SK-N-SH treated with all-trans-retinoic acid at 6 μM for 48 hours (cell line): ENCODE results near the gene OSTM1.

Source experiments
- CSDC2 ChIP-seq: fragments of 250-450 bp; sonication (Bioruptor Pico); IDR thresholded peaks from 2 replicates; pipeline ENCODE4 v1.5.0; 2020; ENCODE audit warnings: mild to moderate bottlenecking, moderate library complexity
- GLIS3 ChIP-seq: fragments of 250-450 bp; sonication (Bioruptor Pico); IDR thresholded peaks from 2 replicates; pipeline ENCODE4 v1.5.0; 2020; ENCODE audit warnings: mild to moderate bottlenecking, moderate library complexity
- PATZ1 ChIP-seq: fragments of 250-450 bp; sonication (Bioruptor Pico); IDR thresholded peaks from 2 replicates; pipeline ENCODE4 v1.8.0; 2020; ENCODE audit warnings: mild to moderate bottlenecking, moderate library complexity, borderline replicate concordance
- RARB ChIP-seq: fragments of 250-450 bp; sonication (Bioruptor Pico); IDR thresholded peaks from 2 replicates; pipeline ENCODE4 v1.8.0; 2021; ENCODE audit warnings: mild to moderate bottlenecking, moderate library complexity
- TCF4 ChIP-seq: fragments of 250-450 bp; sonication (Bioruptor Pico); IDR thresholded peaks from 2 replicates; pipeline ENCODE4 v1.8.0; 2021; ENCODE audit warnings: mild to moderate bottlenecking, moderate library complexity, borderline replicate concordance
- TSHZ2 ChIP-seq: fragments of 250-450 bp; sonication (Bioruptor Pico); IDR thresholded peaks from 2 replicates; pipeline ENCODE4 v1.5.0; 2020; ENCODE audit warnings: mild to moderate bottlenecking, moderate library complexity
- ZFP3 ChIP-seq: fragments of 250-450 bp; sonication (Bioruptor Pico); IDR thresholded peaks from 2 replicates; pipeline ENCODE4 v1.5.0; 2020; ENCODE audit warnings: mild to moderate bottlenecking, moderate library complexity
- ZNF70 ChIP-seq: fragments of 450-650 bp; formaldehyde crosslinking; IDR thresholded peaks from 2 replicates; pipeline ENCODE4 v1.5.0; 2020; ENCODE audit warnings: mild to moderate bottlenecking, moderate library complexity

GRCh38 chr6:108068618-108069017 lies 5.9 kb downstream of the OSTM1 start:
- no peak for TF ChIP-seq ZFP3
- no peak for TF ChIP-seq TSHZ2 (CRISPR knock-in tag)
- TF ChIP-seq RARB (CRISPR knock-in tag), result no peak
- TF ChIP-seq TCF4 (CRISPR knock-in tag), result no peak
- no peak for TF ChIP-seq GLIS3 (CRISPR knock-in tag)
- TF ChIP-seq CSDC2 (CRISPR knock-in tag), result no peak
- no peak for TF ChIP-seq ZNF70 (CRISPR knock-in tag)
- TF ChIP-seq PATZ1 (CRISPR knock-in tag), result no peak
